Hepatocyte (in vitro differentiated cells): Measurements from ENCODE around the gene DNAH3.

Source experiments
- EZH2 ChIP-seq: fragments of 200-600 bp; sonication (generic); IDR thresholded peaks from 2 replicates; pipeline ENCODE4 v1.6.1; 2016; ENCODE audit warnings: antibody characterized with exemption, mild to moderate bottlenecking, borderline replicate concordance
- TF ChIP-seq, protein P1 (sequence below): fragments of 200-600 bp; sonication (generic); IDR thresholded peaks from 2 replicates; pipeline ENCODE4 v1.5.1; 2016; ENCODE audit warnings: antibody characterized with exemption, mild to moderate bottlenecking; ENCODE audit not compliant: poor library complexity

- TF ChIP-seq, protein P1, sequence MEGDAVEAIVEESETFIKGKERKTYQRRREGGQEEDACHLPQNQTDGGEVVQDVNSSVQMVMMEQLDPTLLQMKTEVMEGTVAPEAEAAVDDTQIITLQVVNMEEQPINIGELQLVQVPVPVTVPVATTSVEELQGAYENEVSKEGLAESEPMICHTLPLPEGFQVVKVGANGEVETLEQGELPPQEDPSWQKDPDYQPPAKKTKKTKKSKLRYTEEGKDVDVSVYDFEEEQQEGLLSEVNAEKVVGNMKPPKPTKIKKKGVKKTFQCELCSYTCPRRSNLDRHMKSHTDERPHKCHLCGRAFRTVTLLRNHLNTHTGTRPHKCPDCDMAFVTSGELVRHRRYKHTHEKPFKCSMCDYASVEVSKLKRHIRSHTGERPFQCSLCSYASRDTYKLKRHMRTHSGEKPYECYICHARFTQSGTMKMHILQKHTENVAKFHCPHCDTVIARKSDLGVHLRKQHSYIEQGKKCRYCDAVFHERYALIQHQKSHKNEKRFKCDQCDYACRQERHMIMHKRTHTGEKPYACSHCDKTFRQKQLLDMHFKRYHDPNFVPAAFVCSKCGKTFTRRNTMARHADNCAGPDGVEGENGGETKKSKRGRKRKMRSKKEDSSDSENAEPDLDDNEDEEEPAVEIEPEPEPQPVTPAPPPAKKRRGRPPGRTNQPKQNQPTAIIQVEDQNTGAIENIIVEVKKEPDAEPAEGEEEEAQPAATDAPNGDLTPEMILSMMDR = no peak
- TF ChIP-seq EZH2 = no peak
These were observed 21.7 kb downstream of the DNAH3 start for GRCh38 chr16:21128991-21129390.
